Cardiac muscle cell (in vitro differentiated cells and primary cell): Measurements from ENCODE around the gene SERPINB5. TPM values are rescaled to one million over a fixed set of nuclear protein-coding genes. Genes with fewer than 3 reads are reported as not detected.
"Not testable (repeated sequence)": the region's sequence is repeated elsewhere in the genome, so short reads cannot be mapped to it uniquely, and the experiment has no call there.

Experiments used
- DNase-seq, 2 donors: peaks; one replicate each; pipeline versions ENCODE4 v3.0.0 to v3.0.0-alpha.2; 2010 to 2017; ENCODE audit warnings: low read depth in 1 of 2, low spot score in 1 of 2
- H3K27ac ChIP-seq: fragments of 200-600 bp; sonication (generic); 2 replicates; pipeline ENCODE4 v1.5.1; 2016
- H3K27me3 ChIP-seq: fragments of 200-600 bp; sonication (generic); 2 replicates; pipeline ENCODE4 v1.6.0; 2016; ENCODE audit warnings: control low read depth
- H3K36me3 ChIP-seq: fragments of 200-600 bp; sonication (generic); 2 replicates; pipeline ENCODE4 v1.5.1; 2016; ENCODE audit warnings: control low read depth
- H3K4me1 ChIP-seq: fragments of 200-600 bp; sonication (generic); 2 replicates; pipeline ENCODE4 v1.8.1; 2017; ENCODE audit warnings: low read depth, mild to moderate bottlenecking, mixed run types
- H3K4me3 ChIP-seq: fragments of 200-600 bp; sonication (generic); 2 replicates; pipeline ENCODE4 v1.5.1; 2016; ENCODE audit warnings: mild to moderate bottlenecking
- H3K9me3 ChIP-seq: fragments of 200-600 bp; sonication (generic); 2 replicates; pipeline ENCODE4 v1.5.1; 2017; ENCODE audit warnings: low read depth, mild to moderate bottlenecking, control low read depth
- polyA plus RNA-seq: library from polyadenylated mRNA; unstranded; fragments of >200 nt; fragmentation: Nextera tagmentation; extraction: Ambion mirVana; gene quantifications from 2 replicates; pipeline ENCODE4 v1.2.1, GENCODE V29; 2016
- total RNA-seq: library from RNA; depleted of rRNA; stranded (reverse); fragments of >200 nt; gene quantifications from 2 replicates; pipeline ENCODE4 v1.2.3, GENCODE V29; 2016
- TF ChIP-seq, protein P1 (sequence below): IDR thresholded peaks from 2 replicates; pipeline ENCODE4 v1.5.1; 2012; ENCODE audit warnings: low read depth, mild to moderate bottlenecking, low read length

The SERPINB5 gene
- total and polyA plus RNA-seq, 2 experiments from 2014 or later: not detected

DNA sequence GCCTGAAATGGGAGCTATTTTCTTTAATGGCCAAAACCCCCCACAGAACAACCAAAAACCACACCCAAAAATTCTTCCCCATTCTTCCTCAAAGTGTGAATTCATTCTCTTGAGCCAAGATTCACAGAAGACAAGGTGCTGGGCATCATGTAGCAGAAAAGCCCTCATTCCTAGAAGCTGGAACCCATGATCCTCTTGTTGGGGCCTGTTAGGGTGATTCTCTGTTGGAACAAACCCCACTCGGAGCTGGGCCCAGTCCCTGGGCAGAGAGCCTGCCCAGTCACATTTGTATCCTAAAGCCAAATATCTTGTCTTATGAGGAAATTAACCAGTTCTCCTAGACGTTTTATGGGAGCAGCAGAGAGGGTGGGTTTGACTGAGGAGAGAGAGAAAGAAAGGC, 31.7 kb upstream of the SERPINB5 start:
- Histone ChIP-seq H3K27ac (no peak overlapping the region), H3K4me1 (no peaks in the 10 kb centered on the region), H3K36me3 (no peaks in the 10 kb centered on the region), H3K9me3 (no peaks in the 10 kb centered on the region), H3K27me3 (no peaks in the 10 kb centered on the region), H3K4me3 (no peak overlapping the region)
- no peak for DNase-seq
- TF ChIP-seq, protein P1, sequence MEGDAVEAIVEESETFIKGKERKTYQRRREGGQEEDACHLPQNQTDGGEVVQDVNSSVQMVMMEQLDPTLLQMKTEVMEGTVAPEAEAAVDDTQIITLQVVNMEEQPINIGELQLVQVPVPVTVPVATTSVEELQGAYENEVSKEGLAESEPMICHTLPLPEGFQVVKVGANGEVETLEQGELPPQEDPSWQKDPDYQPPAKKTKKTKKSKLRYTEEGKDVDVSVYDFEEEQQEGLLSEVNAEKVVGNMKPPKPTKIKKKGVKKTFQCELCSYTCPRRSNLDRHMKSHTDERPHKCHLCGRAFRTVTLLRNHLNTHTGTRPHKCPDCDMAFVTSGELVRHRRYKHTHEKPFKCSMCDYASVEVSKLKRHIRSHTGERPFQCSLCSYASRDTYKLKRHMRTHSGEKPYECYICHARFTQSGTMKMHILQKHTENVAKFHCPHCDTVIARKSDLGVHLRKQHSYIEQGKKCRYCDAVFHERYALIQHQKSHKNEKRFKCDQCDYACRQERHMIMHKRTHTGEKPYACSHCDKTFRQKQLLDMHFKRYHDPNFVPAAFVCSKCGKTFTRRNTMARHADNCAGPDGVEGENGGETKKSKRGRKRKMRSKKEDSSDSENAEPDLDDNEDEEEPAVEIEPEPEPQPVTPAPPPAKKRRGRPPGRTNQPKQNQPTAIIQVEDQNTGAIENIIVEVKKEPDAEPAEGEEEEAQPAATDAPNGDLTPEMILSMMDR: no peak

DNA sequence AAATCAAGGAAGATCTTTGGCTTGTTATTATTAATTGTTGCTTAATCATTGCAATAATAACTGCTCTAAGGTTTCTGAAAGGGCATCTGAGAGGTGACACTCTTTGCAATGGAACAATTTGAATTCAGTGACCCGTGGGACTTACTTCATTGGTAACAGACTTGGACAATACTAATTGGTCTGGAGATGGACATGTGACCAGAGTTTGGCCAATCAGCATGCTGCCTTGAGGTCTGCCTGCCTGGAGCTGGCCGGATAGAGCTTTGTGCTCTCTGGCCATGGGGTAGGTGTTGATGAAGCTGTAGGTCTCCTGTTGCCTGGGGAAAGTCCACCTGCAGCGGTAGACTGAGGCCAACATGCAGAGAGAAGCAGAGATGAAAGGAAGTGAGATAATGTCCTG, 30.5 kb upstream of the SERPINB5 start:
- no peaks in the 10 kb centered on the region for H3K4me1 ChIP-seq
- TF ChIP-seq, protein P1: no peak

DNA sequence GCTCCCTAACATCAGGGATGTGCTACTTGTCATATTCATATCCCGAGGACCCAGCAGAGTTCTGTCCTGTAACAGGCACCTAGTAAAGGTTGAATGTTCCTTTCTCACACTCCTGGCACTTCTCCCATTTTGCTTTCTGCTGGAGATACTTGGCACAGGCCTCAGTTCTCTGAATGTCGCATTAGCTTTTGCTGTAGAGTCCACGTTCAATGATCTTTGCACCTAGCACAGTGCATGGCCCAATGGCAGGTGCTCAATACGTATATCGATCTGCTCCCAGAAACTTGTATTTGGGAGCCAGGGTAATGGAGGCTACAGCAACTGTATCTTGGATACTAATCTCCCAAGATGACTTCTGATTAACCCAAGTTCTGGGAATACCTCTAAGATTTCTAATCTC, 29.7 kb upstream of the SERPINB5 start:
- no peaks in the 10 kb centered on the region for H3K27me3 ChIP-seq
- H3K9me3 ChIP-seq: no peaks in the 10 kb centered on the region
- TF ChIP-seq, protein P1: no peak
- no peak overlapping the region for H3K4me3 ChIP-seq
- H3K36me3 ChIP-seq: no peaks in the 10 kb centered on the region
- DNase-seq: no peak
- no peak overlapping the region for H3K27ac ChIP-seq
- H3K4me1 ChIP-seq: no peaks in the 10 kb centered on the region

More for the DNA sequence above, 30.5 kb upstream of the SERPINB5 start:
- Histone ChIP-seq H3K27me3 (no peaks in the 10 kb centered on the region), H3K4me3 (no peak overlapping the region), H3K36me3 (no peaks in the 10 kb centered on the region), H3K9me3 (no peaks in the 10 kb centered on the region), H3K27ac (no peak overlapping the region)
- no peak for DNase-seq

DNA sequence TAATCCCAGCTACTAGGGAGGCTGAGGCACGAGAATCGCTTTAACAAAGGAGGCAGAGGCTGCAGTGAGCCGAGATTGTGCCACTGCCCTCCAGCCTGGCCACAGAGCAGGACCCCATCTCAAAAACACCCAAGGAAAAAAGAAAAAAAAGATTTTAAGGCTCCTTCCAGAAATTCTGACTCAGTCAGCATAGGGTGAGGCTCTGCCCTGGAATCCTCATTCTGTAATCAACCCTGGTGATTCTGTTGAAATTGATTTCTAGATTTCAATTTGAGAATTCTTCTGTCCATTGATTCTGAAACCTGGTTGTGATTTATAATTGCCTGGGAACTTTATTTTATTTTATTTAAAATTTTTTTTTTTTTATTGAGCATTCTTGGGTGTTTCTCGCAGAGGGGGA, 27.3 kb upstream of the SERPINB5 start:
- Histone ChIP-seq H3K36me3 (no peaks in the 10 kb centered on the region), H3K4me3 (no peak overlapping the region), H3K4me1 (peaks cover 6% of the 10 kb centered on the region), H3K9me3 (no peaks in the 10 kb centered on the region), H3K27ac (no peak overlapping the region), H3K27me3 (no peaks in the 10 kb centered on the region)
- DNase-seq: no peak
- TF ChIP-seq, protein P1: no peak

DNA sequence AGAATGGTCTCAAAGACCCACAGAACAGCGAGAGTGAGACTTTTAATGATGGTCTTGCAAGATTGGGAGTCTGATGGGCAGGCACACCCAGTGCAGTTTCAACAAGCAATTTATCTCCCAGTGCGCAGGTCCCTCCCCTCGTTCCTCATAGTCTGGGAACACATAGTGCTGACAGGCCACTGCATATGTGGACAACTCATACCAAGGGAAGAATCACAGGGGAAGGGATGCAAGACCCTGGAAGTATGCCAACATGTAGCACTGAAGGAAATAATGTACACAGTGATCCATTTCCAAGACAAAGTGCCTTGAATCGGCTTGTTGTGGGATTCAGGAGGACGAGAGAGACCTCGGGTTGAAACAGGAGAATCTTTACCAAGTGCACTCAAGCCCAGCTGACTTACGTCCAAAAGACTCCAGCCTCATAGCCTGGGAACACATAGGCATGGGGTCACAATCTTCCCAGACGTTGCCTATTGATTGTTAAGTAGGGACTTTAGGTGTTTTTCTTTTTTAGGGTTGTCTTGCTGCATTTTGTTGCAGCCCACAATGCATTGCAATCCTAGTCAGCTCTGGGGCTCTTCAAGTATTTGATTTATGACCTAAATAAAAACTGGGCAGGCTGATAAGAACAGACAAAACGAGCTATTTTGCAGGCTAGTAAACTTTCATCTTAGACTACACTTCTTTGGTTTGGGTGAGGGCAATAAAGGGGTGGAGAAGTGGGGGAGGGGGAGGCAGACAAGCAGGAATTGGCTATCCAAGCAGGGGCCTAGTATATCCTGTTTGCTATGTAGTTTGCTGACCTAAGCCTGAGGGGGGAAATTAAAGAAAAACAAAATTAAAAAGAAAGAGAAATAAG, 24.7 kb upstream of the SERPINB5 start:
- H3K27me3 ChIP-seq: no peaks in the 10 kb centered on the region
- TF ChIP-seq, protein P1: no peak
- no peaks in the 10 kb centered on the region for H3K36me3 ChIP-seq
- peaks cover 6% of the 10 kb centered on the region for H3K4me1 ChIP-seq
- no peak overlapping the region for H3K27ac ChIP-seq
- no peak overlapping the region for H3K4me3 ChIP-seq
- no peaks in the 10 kb centered on the region for H3K9me3 ChIP-seq
- peak in 1 of 2 donors; percentile 74 for DNase-seq

DNA sequence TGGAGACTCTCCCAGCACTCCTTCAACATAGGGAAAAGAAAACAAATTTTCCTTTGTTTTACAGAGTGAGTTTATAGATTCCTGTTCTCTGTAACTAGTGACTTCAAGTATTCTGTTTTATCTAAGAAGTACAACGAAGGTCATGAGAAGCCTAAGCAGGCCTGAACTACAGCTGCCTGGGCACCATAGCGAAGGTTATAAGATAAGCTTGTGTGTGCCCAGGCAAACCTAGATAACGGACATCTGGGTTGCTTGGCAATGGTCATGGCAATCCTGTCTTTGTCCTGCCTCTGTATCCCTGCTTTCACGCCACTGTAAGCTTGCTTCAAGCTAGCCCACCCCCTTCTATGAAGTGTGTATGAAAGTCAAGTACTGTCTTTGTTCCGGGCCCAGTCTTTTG, 24.0 kb upstream of the SERPINB5 start:
- not testable (repeated sequence) for H3K4me1 ChIP-seq, H3K36me3 ChIP-seq, H3K9me3 ChIP-seq, H3K4me3 ChIP-seq, H3K27ac ChIP-seq, H3K27me3 ChIP-seq
- DNase-seq: peak in 1 of 2 donors; percentile 5
